Mesodermal cell (in vitro differentiated cells): ENCODE data around the gene PCDH8.

Experiments used
- H3K27ac ChIP-seq: 2 replicates; pipeline ENCODE4 v1.7.0; 2013; ENCODE audit warnings: mild to moderate bottlenecking, low read depth, low read length, moderate library complexity; ENCODE audit not compliant: severe bottlenecking
- H3K36me3 ChIP-seq: 2 replicates; pipeline ENCODE4 v1.7.1; 2013; ENCODE audit warnings: mild to moderate bottlenecking, low read length, moderate library complexity; ENCODE audit not compliant: control insufficient read depth, insufficient read depth
- H3K4me1 ChIP-seq: one replicate; pipeline ENCODE4 v1.7.1; 2013; ENCODE audit warnings: mild to moderate bottlenecking, low read length; ENCODE audit not compliant: insufficient read depth, control insufficient read depth, poor library complexity, severe bottlenecking
- H3K4me3 ChIP-seq: 2 replicates; pipeline ENCODE4 v1.7.0; 2013; ENCODE audit warnings: low read length, control low read depth, mild to moderate bottlenecking; ENCODE audit not compliant: insufficient read depth, poor library complexity, severe bottlenecking; ENCODE audit errors: extremely low read depth
- H3K9me3 ChIP-seq: 2 replicates; pipeline ENCODE4 v1.7.1; 2013; ENCODE audit warnings: mild to moderate bottlenecking, low read length, moderate library complexity; ENCODE audit not compliant: control insufficient read depth
- WGBS, 2 experiments: methylation state at CpG; one replicate each; pipeline ENCODE4 v1.1.5; 2013; ENCODE audit warnings: missing lambda C conversion rate in 2 of 2; ENCODE audit not compliant: insufficient coverage in 2 of 2; 5-methylcytosine and 5-hydroxymethylcytosine counted together

The PCDH8 gene

GRCh38 chr13:52850072-52850395 lies 1.6 kb upstream of the PCDH8 start:
- Histone ChIP-seq H3K4me1 (peaks cover 22% of the 10 kb centered on the region), H3K36me3 (no peaks in the 10 kb centered on the region), H3K27ac (no peak overlapping the region), H3K9me3 (no peaks in the 10 kb centered on the region), H3K4me3 (no peak overlapping the region)
- 14% methylated on average over 2 of the region's 5 CpGs for WGBS, 2 experiments

- H3K4me3 ChIP-seq = no peak overlapping the region
- peaks cover 5% of the 10 kb centered on the region for H3K36me3 ChIP-seq
- no peak overlapping the region for H3K27ac ChIP-seq
- H3K9me3 ChIP-seq = no peaks in the 10 kb centered on the region
- 4 to 9% methylated on average over 17 to 20 of the region's 24 CpGs for WGBS, 2 experiments
- peaks cover 22% of the 10 kb centered on the region for H3K4me1 ChIP-seq
Observed at GRCh38 chr13:52849291-52850071, 1.0 kb upstream of the PCDH8 start.

GRCh38 chr13:52847682-52848432 lies 583 bp downstream of the PCDH8 start:
- 6 to 11% methylated on average over 66 to 75 of the region's 75 CpGs for WGBS, 2 experiments
- Histone ChIP-seq H3K4me3 (peak overlapping the region; percentile 32), H3K9me3 (no peaks in the 10 kb centered on the region), H3K4me1 (peaks cover 22% of the 10 kb centered on the region), H3K27ac (no peak overlapping the region), H3K36me3 (peaks cover 7% of the 10 kb centered on the region)

GRCh38 chr13:52847322-52847681 lies 1.1 kb downstream of the PCDH8 start:
- Histone ChIP-seq H3K36me3 (peaks cover 7% of the 10 kb centered on the region), H3K9me3 (no peaks in the 10 kb centered on the region), H3K4me3 (peak overlapping the region; percentile 32), H3K4me1 (peaks cover 21% of the 10 kb centered on the region), H3K27ac (no peak overlapping the region)
- WGBS, 2 experiments = 5 to 7% methylated on average over 43 to 50 of the region's 51 CpGs

- H3K4me1 ChIP-seq = peaks cover 16% of the 10 kb centered on the region
- peaks cover 7% of the 10 kb centered on the region for H3K36me3 ChIP-seq
- 18 to 20% methylated on average over 82 to 95 of the region's 100 CpGs for WGBS, 2 experiments
- no peaks in the 10 kb centered on the region for H3K9me3 ChIP-seq
- H3K4me3 ChIP-seq = peak overlapping the region; percentile 32
- H3K27ac ChIP-seq = no peak overlapping the region
Observed at GRCh38 chr13:52846567-52847321, 1.7 kb downstream of the PCDH8 start.

GRCh38 chr13:52845766-52846566 lies 2.5 kb downstream of the PCDH8 start:
- Histone ChIP-seq H3K4me3 (peak overlapping the region; percentile 32), H3K9me3 (no peaks in the 10 kb centered on the region), H3K36me3 (peaks cover 7% of the 10 kb centered on the region), H3K4me1 (peaks cover 16% of the 10 kb centered on the region), H3K27ac (no peak overlapping the region)
- 46 to 51% methylated on average over 92 to 95 of the region's 98 CpGs for WGBS, 2 experiments

- WGBS, 2 experiments = 74 to 79% methylated on average over 8 to 14 of the region's 16 CpGs
- Histone ChIP-seq H3K9me3 (no peaks in the 10 kb centered on the region), H3K4me1 (peaks cover 16% of the 10 kb centered on the region), H3K36me3 (peaks cover 7% of the 10 kb centered on the region), H3K27ac (no peak overlapping the region), H3K4me3 (no peak overlapping the region)
Observed at GRCh38 chr13:52845334-52845761, 3.1 kb downstream of the PCDH8 start.

GRCh38 chr13:52844836-52845235 lies 3.6 kb downstream of the PCDH8 start:
- Histone ChIP-seq H3K9me3 (no peaks in the 10 kb centered on the region), H3K36me3 (peaks cover 7% of the 10 kb centered on the region), H3K27ac (no peak overlapping the region), H3K4me1 (peaks cover 15% of the 10 kb centered on the region), H3K4me3 (no peak overlapping the region)
- WGBS, 2 experiments = 94 to 97% methylated on average over 11 of the region's 11 CpGs

- Histone ChIP-seq H3K9me3 (no peaks in the 10 kb centered on the region), H3K36me3 (peaks cover 7% of the 10 kb centered on the region), H3K4me1 (peaks cover 12% of the 10 kb centered on the region), H3K4me3 (no peak overlapping the region), H3K27ac (no peak overlapping the region)
- WGBS, 2 experiments = 60 to 81% methylated on average over 9 of the region's 10 CpGs
Observed at GRCh38 chr13:52842441-52842840, 6.0 kb downstream of the PCDH8 start.

GRCh38 chr13:52840066-52840465 lies 8.4 kb downstream of the PCDH8 start:
- Histone ChIP-seq H3K27ac (no peak overlapping the region), H3K4me1 (peaks cover 19% of the 10 kb centered on the region), H3K36me3 (peaks cover 7% of the 10 kb centered on the region), H3K9me3 (no peaks in the 10 kb centered on the region), H3K4me3 (no peak overlapping the region)
- 85 to 95% methylated on average over 4 of the region's 6 CpGs for WGBS, 2 experiments
